ENCODE measurements around the gene CARS2.
A peak's percentile ranks its signal among the peaks of the same experiment; 100 is the strongest.

Gene CARS2

DNA sequence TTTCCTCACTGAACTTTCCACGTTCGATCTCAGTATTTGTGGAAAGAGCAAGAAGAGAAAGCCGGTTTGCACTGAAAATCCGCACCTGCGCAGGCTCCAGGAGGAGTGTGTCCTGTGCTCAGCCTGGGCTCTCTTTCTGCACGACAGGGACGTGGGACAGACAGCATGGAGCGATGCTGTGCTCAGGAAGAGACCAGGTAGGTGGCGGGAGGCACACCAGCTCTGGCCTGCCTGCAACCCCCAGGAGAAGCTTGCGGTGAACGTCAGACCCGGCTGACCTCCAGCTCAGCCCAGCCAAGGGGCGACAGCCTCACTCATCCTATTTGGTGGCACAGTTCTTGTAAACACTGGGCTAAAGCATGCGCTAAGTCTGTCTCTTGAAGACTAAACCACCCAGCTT lies 54.6 kb downstream of the CARS2 start:
- DNase-seq = no peak

DNA sequence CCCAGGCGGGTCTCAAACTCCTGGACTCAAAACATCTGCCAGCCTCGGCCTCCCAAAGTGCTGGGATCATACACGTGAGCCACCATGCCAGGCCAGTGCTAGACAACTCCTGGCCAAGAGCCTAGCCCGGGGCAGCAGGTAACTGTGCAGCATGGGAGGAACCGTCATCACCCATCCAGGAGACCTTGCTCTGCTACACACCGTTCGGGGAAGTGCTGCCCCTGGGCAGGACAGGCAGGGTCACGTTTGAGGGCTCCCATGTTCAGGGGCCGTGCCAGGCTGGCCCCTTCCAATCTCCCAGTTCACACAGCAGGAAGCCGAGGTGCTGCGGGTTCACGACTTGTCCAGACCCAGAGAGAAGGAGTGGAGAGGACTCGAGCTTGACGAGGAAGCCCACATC lies 55.5 kb downstream of the CARS2 start:
- DNase-seq = no peak

DNA sequence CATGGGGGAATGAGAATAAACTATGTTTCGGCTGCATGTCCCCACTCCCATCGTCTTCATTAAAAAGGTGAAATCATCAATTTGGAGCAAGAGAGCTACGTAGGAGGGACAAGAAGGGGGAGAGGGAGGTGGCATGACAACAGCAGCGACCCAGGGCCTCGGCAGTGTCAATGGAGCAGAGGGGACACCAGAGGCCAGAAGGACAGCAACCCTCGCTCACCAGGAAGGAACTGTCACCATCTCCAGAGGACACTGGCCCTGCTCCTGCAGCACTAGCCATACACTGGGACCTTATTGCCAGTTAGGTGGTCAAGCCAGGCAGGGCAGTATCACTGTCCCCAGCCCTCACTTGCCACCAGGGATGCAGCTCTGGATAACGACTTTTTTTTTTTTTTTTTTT lies 56.4 kb downstream of the CARS2 start:
- no peak for DNase-seq

DNA sequence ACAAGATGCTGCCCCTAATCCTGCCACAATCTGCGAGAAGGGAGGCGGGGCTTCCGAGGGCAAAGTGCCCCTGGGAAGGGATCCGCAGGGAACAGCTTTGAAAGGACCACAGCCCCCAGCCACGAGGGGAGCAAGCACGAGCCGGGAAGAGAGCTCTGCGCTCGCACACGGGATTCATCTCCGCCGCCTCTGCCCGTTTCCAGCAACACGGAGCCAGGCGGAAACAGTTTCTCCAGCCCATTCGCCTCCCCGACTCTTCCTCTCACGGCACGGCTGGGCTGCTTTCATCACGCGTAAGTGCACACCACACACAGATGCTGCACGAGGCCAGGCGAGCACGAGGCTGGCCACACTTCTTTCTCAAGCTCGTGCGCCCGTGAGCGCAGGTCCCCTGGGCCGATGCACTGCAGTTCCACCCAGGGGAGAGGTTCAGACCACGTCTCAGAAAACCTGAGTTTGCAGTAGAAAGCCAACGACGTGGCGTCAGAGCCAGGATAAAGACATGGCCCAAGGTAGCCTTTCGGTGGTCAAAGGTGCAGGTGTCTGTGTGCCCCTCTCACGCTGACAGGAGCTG lies 57.0 kb downstream of the CARS2 start:
- no peak for DNase-seq

DNA sequence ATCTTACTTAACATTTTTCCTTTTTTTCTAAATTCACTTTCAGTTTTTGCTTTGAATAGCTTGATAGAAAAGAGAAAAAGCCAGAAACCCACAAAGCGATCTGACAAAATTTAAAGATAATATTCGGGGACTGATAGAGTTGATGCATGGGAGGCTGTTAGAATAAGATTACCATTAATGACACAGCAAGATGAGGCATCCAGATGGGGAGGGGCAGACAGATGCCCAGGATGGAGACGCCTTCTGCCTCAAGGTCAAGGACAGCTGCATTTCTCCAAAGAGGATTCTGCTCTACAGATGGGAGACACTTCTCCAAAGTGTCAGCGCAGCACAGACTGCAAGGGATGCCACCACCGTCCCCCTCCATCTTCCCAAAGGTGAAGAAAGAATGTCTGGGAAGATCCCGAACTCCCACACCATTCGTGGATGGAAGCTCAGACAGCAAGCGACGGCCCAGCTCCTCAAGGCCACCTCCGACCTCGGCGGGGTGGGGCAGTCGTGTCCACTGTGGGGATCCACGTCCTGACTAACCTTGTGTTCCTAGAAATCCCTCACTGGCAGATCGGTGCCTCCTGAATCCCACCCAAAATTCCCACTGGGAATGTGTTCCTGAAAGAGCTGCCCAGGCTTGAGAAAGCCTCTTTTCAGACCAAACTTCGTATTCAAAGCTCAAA lies 57.6 kb downstream of the CARS2 start:
- DNase-seq = no peak

DNA sequence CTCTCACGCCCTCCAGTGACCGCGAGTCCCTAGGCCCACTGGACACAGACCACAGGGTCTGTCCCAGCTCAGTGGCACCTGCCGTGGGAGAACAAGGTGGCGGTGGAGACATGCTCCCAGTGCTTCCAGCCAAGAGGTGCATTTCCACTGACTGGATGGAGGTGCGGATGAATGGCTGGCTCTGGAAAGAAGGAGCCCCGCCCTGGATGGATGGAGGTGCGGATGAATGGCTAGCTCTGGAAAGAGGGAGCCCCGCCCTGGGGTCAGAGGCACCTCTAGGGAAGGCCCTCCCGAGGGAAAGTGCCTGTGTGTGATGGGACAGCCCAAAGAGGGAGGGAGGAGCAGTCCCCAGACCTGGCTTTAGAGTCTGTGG lies 58.6 kb downstream of the CARS2 start:
- no peak for DNase-seq

DNA sequence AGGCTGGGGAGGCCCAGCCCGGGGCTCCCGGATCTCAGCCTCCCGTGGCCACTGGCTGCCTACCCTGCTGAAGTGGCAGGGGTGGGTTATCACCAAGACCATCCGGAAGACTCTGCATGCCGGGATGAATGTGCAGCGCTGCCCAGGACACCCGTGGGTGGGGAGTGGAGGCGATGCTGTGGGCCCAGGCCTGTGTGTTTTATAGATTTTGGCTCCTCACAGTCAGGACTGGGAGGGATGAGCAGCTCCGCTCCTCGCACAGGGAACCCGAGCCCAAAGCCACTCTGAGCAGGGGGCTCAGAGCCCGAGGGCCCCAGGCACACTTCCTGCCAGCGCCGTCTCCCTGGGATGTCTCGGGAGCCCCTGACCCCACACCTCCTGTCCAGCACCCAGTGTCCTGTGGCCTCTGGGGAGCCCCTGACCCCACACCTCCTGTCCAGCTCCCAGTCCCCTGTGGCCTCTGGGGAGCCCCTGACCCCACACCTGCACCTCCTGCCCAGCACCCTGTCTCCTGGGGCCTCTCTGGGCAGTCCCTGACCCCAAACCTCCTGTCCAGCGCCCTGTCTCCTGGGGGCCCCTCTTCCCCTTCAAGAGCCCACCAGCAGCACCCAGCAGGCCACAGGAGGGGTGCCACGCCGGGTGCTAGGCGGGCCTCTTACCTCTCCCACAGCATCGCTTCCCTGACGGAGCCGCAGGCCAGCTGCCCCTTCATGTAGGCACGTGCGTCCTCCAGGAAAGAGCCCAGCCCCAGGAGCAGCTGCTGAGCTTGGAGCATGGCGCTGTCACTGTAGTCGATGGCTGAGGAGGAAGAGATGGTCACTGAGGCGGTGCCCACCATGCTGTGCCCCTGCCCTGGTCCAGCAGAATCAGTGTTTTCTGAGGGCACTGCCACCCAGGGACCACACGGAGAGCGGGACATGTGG lies 59.2 kb downstream of the CARS2 start:
- no peak for DNase-seq

DNA sequence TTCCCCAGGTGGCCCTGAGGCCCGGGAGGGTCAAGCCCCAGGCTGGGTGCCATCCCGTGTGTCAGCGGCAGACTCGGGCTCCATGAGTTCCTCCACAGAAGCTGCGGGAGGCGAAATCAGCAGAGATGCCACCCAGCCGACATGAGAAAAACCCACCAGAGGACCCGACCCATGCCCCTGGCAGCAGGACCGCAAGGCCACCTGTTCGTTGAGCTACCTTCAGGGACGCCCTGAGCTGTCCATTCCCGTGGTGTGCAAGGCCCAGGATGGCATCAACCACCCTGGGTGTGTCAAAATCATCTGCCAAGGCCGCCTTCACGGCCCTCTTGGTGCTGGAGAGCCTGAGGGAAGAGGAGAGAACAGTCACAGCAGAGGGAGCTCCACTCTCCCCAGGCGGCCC lies 60.2 kb downstream of the CARS2 start:
- DNase-seq = no peak

DNA sequence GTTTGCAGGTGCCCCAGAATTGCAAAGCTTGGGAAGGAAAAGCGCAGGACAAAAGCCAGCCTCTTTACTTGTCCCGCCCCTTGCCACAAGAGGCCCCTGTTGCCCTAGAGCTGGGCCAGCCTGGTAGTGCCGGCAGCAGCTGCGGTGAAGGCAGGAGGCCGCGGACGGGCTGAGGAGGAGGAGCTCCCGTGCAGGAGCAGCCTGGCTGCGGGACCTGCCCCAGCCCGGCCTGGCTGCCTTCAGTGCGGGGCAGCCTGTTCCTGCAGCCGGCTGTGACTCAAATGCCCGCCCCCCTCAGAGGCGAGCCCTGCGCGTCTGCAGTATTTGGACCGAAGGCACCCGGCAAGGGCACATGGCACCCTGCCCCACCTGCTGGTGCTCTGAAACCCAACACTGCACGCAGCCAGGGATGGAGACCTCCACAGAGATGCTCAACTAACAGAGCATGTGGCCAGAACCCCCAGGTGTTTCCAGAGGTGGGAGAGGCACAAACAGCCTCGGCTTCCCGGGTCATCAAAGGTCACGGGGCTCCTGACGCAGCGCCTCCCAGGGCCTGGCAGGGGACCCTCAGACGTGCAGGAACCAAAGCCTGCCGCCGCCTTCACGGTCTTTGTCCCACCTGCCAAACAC lies 60.9 kb downstream of the CARS2 start:
- DNase-seq = peak; percentile 50

DNA sequence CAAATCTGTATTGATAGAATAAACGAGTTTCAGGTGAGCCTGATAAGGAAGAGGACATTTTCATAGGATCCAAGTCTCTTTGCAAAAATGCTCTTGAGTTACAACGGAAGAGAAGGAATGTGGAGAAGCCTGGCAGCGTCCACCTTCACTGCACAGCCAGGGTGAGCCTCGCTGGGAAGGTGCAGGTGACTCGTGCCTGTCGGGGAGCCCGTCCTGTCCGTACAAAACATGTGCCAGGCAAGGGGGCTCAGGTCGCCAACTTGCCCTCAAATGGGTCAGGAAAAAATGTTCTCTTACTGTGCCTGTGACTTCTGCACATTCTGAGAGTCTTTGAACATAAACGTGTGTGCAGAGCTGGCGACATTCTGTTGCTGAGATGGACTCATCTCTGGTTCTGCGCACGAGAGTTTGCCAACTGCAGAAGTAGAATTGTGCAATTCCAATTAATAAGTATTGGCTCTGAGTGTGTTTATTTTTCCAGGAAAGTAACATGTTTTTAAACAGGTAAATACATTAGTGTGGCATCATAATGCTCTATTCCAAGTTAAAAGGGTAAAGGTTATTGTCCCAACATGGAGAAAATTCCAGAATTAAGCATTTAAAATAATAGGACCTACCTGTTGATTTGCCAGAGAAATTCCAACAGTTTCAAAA lies 62.0 kb downstream of the CARS2 start:
- no peak for DNase-seq

DNA sequence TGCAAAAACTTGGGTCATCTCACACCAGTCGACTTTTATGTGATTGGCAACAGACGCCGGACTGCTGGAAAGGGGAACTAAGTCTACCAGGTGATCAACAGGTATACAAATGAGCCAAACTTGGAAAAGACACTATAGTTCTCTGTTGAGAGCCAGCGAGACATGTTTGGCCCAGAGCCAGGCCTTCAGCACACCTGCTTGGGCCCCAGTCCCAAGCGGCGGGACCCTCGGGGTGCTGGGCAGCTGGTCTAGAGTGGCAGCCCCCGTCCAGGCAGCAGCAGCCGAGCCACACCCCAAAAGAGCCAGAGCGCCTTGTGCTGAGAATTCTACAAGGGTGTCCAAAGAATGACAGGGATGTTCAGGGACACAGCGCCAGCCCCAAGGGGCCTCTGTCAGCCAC lies 62.6 kb downstream of the CARS2 start:
- no peak for DNase-seq

DNA sequence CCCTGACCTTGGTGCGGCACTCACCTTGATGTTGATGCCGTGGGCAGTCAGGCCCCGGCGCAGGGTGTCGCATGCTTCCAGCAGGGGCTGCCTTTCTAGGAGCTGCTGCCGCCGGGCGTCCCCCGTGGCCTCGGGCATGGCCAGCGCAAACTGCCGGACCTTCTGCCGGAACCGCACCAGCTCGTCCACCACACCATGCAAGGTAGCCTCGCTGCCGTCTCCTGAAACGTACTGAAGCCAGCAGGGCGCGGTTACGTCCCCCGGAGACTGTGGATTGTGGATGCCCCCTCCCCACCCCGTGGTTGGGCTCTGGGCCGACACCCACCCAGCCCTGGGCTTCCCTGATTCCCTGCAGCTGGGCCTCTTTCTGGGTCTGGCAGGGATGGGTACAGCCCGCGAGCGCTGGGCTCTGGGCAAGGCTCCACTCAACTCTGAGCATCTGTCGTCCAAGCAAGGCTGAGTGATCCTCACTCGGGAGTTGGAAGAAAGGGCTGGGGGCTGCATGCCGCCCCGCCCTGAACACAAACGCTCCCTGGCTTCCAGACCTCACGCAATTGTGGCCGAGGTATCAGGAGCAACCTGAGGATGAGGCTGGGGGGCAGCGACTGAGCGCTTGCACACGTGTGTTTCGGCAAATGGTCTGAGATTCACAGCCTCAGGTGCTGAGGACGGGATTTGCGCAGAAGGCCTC lies 63.5 kb downstream of the CARS2 start:
- DNase-seq = no peak

DNA sequence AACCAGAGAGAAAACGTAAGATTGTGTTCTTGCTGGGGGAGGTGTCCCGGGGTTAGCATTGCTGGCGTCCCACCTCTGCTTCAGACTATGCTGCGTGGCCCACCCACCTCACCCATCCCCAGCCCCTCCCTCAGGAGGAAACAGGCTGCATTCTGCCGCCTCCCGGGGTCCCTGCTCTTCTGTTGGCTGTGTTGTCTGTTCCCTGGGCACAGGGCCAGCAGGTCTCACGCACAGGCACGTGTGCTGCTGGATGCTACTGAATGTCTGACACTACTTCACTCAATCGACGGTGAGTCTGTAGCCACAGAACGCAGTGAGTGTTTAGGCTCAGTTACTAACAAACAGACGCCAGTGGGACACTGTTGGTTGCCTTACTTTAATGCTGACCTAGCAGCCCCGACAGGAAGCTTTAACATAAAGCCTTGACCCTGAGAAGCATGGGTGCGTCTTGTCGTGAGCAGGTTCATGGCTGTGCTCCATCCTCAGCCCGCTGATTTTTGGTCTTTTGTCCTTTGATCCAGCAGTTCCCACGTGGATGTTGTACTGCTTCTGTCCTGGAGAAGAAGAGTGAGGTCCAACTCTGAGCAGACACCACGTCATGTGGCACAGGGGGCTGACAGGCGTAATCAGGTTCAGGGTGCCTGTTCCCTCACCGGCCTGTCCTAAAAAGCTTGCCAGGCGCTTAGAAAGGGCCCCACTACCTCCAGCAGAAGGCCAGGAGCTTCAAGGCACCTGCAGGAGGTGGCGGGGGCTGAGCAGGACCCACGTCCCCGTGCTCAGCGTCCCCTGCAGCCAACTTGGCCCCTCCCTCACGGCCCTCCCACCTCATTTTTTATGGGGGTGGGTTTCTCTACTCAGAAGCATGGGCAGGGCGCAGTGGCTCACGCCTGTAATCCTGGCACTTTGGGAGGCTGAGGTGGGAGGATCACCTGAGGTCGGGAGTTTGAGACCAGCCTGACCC lies 64.6 kb downstream of the CARS2 start:
- no peak for DNase-seq

DNA sequence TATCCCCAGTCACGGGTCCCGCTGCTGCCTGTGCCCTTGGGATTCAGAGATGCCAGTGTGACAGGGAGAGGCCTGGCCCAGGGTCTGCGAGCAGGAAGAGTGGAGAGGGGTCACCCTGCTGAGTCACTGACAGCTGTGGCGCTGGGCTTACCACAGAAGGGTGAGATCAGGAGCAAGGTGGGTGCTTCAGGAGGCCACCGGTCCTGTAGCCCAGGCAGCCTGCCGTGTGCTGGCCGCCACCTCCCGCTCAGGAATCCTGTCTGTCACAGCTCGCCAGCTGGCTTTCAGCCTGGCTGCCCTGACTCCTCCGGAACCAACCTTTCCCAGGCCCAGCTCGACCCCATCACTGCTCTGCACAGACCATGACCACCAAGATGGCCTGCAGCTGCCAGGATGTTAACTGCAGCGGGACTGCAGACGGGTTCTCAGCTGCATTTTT lies 65.3 kb downstream of the CARS2 start:
- no peak for DNase-seq

DNA sequence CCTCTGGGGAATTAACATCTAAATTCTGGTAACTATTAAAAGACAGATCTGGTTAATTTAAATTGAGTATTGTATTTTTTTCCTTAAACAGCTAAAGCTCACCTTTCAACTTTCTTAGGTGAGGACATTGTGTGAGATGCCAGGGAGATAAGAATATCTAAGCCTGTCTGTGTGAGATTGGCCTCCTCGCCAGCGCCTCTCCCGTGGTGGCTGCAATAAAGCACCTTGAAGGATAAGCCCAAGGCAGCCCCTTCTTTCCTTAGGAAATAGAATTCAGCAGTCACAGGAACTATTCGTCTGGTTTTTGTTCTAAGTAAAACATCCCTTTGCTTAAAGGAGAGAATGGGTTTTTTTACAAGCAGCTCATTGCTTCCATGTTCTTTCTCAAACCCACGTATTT lies 66.0 kb downstream of the CARS2 start:
- no peak for DNase-seq

DNA sequence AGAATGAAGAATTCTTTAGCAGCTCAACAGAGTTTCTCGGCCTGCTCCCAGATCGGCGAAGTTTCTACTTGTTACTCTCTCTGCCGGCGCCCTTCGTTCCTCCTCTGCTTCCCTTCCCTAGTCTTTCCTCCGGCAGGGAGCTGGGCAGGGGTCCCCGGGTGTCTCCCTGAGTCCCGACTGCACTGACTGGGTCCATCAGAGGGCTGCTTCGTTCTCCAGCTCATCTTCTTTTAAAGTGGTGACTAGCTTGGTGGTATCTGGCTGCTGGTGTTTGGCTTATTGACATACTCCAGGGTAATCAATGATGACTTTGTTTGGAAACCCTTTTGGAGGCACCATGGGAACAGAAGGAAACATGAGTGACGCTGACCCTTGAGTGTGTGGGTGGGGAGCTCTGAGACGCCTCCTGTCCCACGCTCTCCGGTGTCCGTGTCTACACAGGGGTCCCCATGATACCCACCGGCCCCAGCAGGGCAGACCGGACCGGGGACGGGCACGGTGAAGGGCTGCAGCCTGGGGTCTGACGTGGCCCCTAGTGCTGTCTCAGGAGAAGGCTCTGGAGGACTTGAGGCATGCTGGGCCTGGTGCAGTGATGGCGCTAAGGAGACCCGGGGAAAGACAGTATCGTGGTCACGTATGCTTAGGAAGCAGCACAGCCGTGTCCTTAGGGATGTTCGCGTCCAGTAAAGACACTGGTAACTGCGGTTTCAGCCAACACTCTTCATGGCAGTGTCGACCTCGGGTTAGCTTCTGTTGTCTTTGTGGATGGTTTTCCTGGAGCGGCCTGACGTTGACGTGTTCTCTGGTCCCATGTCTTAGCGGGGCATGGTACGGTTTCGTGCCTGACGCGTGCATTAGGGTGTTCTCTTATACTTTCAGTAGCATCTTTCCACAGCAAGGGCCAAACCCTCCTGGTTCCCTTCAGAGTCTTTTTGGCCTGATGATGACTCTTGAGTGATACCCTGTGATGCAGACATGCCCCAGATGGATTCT lies 66.8 kb downstream of the CARS2 start:
- no peak for DNase-seq

DNA sequence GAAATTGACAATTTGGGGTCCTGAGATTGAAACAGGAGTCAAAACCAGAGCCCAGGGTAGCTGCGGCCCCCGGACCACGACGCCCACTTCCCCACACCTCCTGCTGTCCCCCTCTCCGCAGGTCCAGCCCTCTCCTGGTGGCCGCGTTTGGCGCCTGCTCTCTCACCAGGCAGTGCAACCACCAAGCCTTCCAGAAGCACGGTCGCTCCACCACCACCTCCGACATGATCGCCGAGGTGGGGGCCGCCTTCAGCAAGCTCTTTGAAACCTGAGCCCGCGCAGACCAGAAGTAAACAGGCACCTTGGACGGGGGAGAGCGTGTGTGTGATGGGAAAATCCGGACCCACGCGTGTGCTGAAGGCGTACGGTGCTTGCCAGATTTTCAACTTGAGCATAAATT lies 67.7 kb downstream of the CARS2 start:
- no peak for DNase-seq

DNA sequence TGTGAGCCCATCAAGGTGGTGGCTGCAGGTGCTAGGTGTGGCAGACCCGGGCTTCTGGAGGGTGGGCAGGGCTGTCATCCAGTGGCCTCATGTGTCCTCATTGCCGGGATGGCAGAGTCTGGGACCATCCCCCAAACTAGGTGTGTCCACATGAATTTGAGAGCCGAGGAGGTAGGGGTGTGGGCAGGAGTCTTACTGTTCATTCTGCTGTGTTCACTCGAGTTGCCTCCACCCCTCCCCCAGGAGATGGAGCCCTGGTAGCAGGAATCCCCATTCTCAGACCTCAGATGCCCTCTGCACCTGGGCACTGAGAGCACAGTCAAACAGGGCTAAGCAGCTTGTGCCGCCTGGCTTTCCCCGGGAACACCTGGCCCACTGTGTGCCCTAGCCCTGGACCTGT lies 68.2 kb downstream of the CARS2 start:
- no peak for DNase-seq

DNA sequence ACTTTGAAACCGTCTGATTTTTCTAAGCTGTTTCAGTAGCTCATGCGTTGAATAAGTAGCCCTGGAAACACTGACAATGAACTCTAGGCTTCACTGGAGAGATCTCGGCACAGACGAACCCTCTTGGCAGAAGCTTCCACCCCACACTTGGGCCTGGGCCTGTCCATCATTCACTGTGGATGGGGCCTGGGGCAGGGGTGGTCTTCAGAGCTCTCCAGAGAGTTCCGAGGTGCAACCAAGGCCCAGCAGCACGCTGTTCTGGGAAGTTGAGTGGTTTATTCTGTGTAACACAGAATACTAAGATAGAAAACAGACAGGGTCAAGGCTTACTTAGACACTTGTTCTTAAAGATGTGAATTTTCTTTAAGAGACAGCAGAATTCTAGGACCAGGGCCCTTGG lies 68.6 kb downstream of the CARS2 start:
- DNase-seq = no peak

DNA sequence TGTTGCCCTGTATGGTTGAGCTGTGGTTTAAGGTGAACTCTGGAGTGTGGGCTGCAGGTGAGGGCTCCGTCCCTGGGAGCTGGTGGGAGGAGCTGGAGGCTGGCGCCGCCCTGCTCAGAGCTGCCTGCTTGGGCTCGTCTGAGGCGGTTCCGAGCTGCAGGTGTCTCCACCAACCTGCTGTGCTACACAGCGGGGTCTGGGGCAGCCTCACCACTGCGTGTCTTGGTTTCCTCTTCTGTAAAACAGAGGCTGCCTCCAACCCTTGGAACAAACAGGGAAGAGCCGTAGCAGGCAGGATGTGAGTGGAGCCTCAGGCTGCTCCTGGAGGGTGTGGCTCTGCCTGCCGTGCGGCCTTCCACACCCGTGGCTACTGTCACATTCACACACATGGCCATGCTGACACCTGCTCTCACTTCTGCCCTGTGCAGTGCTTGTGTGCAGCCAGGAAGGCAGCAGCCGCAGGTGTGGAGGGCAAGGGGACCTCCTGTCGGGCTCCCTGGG lies 69.2 kb downstream of the CARS2 start:
- no peak for DNase-seq

Data from activated CD4-positive, alpha-beta T cell treated with anti-CD3 and anti-CD28 coated beads, Interleukin-2, amount 50 U/mL, for 1 hour (primary cell).